H1 (cell line): ENCODE results near the gene LHPP.

ENCODE experiments used
- POLR2AphosphoS5 ChIP-seq: IDR thresholded peaks from 2 replicates; pipeline ENCODE4 v1.6.1; 2011; ENCODE audit warnings: low read depth, low read length
- TF ChIP-seq, protein P1 (sequence below), 3 experiments: IDR thresholded peaks; 1 replicate in 2 of 3; 2 replicates in 1 of 3; pipeline versions ENCODE4 v1.5.1 to v1.6.1; 2011; ENCODE audit warnings: low read length in 3 of 3, mild to moderate bottlenecking in 3 of 3, inconsistent platforms in 2 of 3, low read depth in 1 of 3, moderate library complexity in 1 of 3; ENCODE audit not compliant: insufficient read depth in 1 of 3; ENCODE audit errors: control extremely low read depth in 1 of 3

DNA sequence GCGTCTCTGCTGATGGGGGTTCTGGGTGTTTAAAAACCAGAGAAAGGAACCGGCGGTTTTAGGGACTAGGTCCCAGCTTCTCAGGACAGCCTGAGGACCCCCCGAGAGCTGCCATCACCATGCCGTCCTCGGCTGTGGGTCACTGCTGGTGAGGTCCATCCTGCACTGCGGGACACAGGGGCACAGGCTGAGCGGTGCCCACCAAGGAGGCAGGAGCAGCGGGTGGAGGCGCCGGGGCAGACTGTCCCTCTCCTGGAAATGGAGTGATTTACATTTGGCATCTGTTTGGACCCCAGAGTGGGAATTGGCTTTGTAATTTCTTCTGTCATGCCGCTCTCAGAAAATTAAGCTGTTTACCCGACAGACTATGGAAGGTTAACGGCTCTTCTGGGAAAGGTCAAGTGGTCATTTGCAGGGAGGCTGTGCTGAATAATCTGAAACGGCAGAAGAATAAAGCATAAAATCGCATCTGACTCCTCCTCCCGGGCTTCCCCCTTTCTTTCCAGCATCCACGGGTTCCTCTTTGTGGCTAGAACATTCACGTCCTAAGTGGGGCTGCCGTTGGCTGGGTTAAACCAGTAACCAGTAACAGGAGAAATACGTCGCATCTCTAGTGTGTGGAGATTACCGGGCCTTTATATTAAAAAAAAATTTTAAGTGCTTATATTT, 31.7 kb downstream of the LHPP start:
- TF ChIP-seq, protein P1, sequence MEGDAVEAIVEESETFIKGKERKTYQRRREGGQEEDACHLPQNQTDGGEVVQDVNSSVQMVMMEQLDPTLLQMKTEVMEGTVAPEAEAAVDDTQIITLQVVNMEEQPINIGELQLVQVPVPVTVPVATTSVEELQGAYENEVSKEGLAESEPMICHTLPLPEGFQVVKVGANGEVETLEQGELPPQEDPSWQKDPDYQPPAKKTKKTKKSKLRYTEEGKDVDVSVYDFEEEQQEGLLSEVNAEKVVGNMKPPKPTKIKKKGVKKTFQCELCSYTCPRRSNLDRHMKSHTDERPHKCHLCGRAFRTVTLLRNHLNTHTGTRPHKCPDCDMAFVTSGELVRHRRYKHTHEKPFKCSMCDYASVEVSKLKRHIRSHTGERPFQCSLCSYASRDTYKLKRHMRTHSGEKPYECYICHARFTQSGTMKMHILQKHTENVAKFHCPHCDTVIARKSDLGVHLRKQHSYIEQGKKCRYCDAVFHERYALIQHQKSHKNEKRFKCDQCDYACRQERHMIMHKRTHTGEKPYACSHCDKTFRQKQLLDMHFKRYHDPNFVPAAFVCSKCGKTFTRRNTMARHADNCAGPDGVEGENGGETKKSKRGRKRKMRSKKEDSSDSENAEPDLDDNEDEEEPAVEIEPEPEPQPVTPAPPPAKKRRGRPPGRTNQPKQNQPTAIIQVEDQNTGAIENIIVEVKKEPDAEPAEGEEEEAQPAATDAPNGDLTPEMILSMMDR (IDR thresholded peaks at IDR 0.05; ENCODE audit: control extremely low read depth in 1 of 3, insufficient read depth in 1 of 3, low read depth in 1 of 3, low read length in 3 of 3): no peak
- TF ChIP-seq POLR2AphosphoS5: no peak
